HAP-1 (cell line): ENCODE data around the gene FCN1.

Experiments used
- DNase-seq, 2 experiments: peaks; one replicate each; pipeline ENCODE4 v3.0.0-alpha.2; 2016 to 2020; ENCODE audit warnings: low spot score in 2 of 2
- H3K27me3 ChIP-seq: fragments of 250-450 bp; sonication (Bioruptor Pico); 2 replicates; pipeline ENCODE4 v1.5.1; 2020; ENCODE audit warnings: low read depth, mild to moderate bottlenecking, moderate library complexity
- H3K36me3 ChIP-seq: fragments of 250-450 bp; sonication (Bioruptor Pico); replicated peaks from 2 replicates; pipeline ENCODE4 v1.5.1; 2020; ENCODE audit warnings: mild to moderate bottlenecking
- H3K4me1 ChIP-seq: fragments of 250-450 bp; sonication (Bioruptor Pico); 2 replicates; pipeline ENCODE4 v1.5.1; 2020; ENCODE audit warnings: mild to moderate bottlenecking
- H3K4me3 ChIP-seq: fragments of 250-450 bp; sonication (Bioruptor Pico); 2 replicates; pipeline ENCODE4 v1.5.1; 2020; ENCODE audit warnings: mild to moderate bottlenecking, moderate library complexity
- H3K9me3 ChIP-seq: fragments of 250-450 bp; sonication (Bioruptor Pico); 2 replicates; pipeline ENCODE4 v1.5.1; 2020; ENCODE audit warnings: mild to moderate bottlenecking, moderate library complexity
- in situ Hi-C: fragments of 300-500 bp; cut with MboI; formaldehyde crosslinking; loops from 3 replicates; pipeline ENCODE4 v1.14.3; 2020; ENCODE audit warnings: low sequenced_read_pairs, inconsistent platforms, mixed read lengths

FCN1 gene

GRCh38 chr9:134908524-134909309 is 9.0 kb downstream of the FCN1 start:
- Histone ChIP-seq H3K36me3 (no peaks in the 10 kb centered on the region), H3K4me1 (no peaks in the 10 kb centered on the region), H3K4me3 (no peak overlapping the region), H3K27me3 (no peaks in the 10 kb centered on the region), H3K9me3 (no peaks in the 10 kb centered on the region)
- in situ Hi-C loops: no loop called here
- no peak for DNase-seq

- no peaks in the 10 kb centered on the region for H3K4me1 ChIP-seq
- no peaks in the 10 kb centered on the region for H3K27me3 ChIP-seq
- H3K4me3 ChIP-seq: no peak overlapping the region
- no peak for DNase-seq
- no peaks in the 10 kb centered on the region; the same call in 1 of the 2 replicates for H3K9me3 ChIP-seq
- no peaks in the 10 kb centered on the region for H3K36me3 ChIP-seq
- in situ Hi-C loops: no loop called here
Observed at GRCh38 chr9:134902936-134903335, 14.8 kb downstream of the FCN1 start.

GRCh38 chr9:134899818-134900217 is 17.9 kb downstream of the FCN1 start:
- Histone ChIP-seq H3K4me3 (no peak overlapping the region), H3K27me3 (no peaks in the 10 kb centered on the region), H3K36me3 (no peaks in the 10 kb centered on the region), H3K4me1 (no peaks in the 10 kb centered on the region), H3K9me3 (no peaks in the 10 kb centered on the region; the same call in none of the 2 replicates)
- no peak for DNase-seq
- in situ Hi-C loops: no loop called here

GRCh38 chr9:134899168-134899567 is 18.5 kb downstream of the FCN1 start:
- Histone ChIP-seq H3K4me1 (no peaks in the 10 kb centered on the region), H3K9me3 (no peaks in the 10 kb centered on the region; the same call in none of the 2 replicates), H3K4me3 (no peak overlapping the region), H3K27me3 (no peaks in the 10 kb centered on the region), H3K36me3 (no peaks in the 10 kb centered on the region)
- in situ Hi-C loops: no loop called here
- no peak for DNase-seq

GRCh38 chr9:134898319-134898718 is 19.4 kb downstream of the FCN1 start:
- no peak for DNase-seq
- no peaks in the 10 kb centered on the region; the same call in none of the 2 replicates for H3K9me3 ChIP-seq
- H3K4me3 ChIP-seq: no peak overlapping the region
- in situ Hi-C loops: no loop called here
- no peaks in the 10 kb centered on the region for H3K36me3 ChIP-seq
- H3K4me1 ChIP-seq: no peaks in the 10 kb centered on the region
- H3K27me3 ChIP-seq: no peaks in the 10 kb centered on the region

- H3K27me3 ChIP-seq: no peaks in the 10 kb centered on the region
- no peaks in the 10 kb centered on the region for H3K36me3 ChIP-seq
- H3K4me1 ChIP-seq: no peaks in the 10 kb centered on the region
- no peak for DNase-seq
- no peaks in the 10 kb centered on the region; the same call in none of the 2 replicates for H3K9me3 ChIP-seq
- in situ Hi-C loops: no loop called here
- H3K4me3 ChIP-seq: no peak overlapping the region
Observed at GRCh38 chr9:134897584-134898170, 20.0 kb downstream of the FCN1 start.

- no peaks in the 10 kb centered on the region for H3K27me3 ChIP-seq
- H3K4me1 ChIP-seq: no peaks in the 10 kb centered on the region
- no peaks in the 10 kb centered on the region; the same call in none of the 2 replicates for H3K9me3 ChIP-seq
- no peaks in the 10 kb centered on the region for H3K36me3 ChIP-seq
- no peak for DNase-seq
- no peak overlapping the region for H3K4me3 ChIP-seq
- in situ Hi-C loops: no loop called here
Observed at GRCh38 chr9:134896834-134897583, 20.7 kb downstream of the FCN1 start.

- H3K9me3 ChIP-seq: no peaks in the 10 kb centered on the region; the same call in none of the 2 replicates
- H3K36me3 ChIP-seq: no peaks in the 10 kb centered on the region
- in situ Hi-C loops: no loop called here
- H3K4me3 ChIP-seq: no peak overlapping the region
- H3K27me3 ChIP-seq: no peaks in the 10 kb centered on the region
- no peak for DNase-seq
- H3K4me1 ChIP-seq: no peaks in the 10 kb centered on the region
Observed at GRCh38 chr9:134895908-134896833, 21.5 kb downstream of the FCN1 start.

- no peaks in the 10 kb centered on the region for H3K36me3 ChIP-seq
- no peaks in the 10 kb centered on the region; the same call in none of the 2 replicates for H3K9me3 ChIP-seq
- no peaks in the 10 kb centered on the region for H3K4me1 ChIP-seq
- no peak for DNase-seq
- no peak overlapping the region for H3K4me3 ChIP-seq
- H3K27me3 ChIP-seq: no peaks in the 10 kb centered on the region
- in situ Hi-C loops: no loop called here
Observed at GRCh38 chr9:134895567-134895907, 22.2 kb downstream of the FCN1 start.

- Histone ChIP-seq H3K27me3 (no peaks in the 10 kb centered on the region), H3K36me3 (no peaks in the 10 kb centered on the region), H3K4me1 (no peaks in the 10 kb centered on the region), H3K9me3 (no peaks in the 10 kb centered on the region; the same call in none of the 2 replicates), H3K4me3 (no peak overlapping the region)
- in situ Hi-C loops: no loop called here
- no peak for DNase-seq
Observed at GRCh38 chr9:134895097-134895496, 22.6 kb downstream of the FCN1 start.

GRCh38 chr9:134894136-134894860 is 23.4 kb downstream of the FCN1 start:
- in situ Hi-C loops: no loop called here
- no peak overlapping the region for H3K4me3 ChIP-seq
- H3K9me3 ChIP-seq: no peaks in the 10 kb centered on the region; the same call in none of the 2 replicates
- H3K4me1 ChIP-seq: no peaks in the 10 kb centered on the region
- H3K27me3 ChIP-seq: no peaks in the 10 kb centered on the region
- no peak for DNase-seq
- no peaks in the 10 kb centered on the region for H3K36me3 ChIP-seq

GRCh38 chr9:134892820-134893420 is 24.8 kb downstream of the FCN1 start:
- in situ Hi-C loops: no loop called here
- Histone ChIP-seq H3K9me3 (no peaks in the 10 kb centered on the region; the same call in none of the 2 replicates), H3K27me3 (no peaks in the 10 kb centered on the region), H3K4me3 (no peak overlapping the region), H3K4me1 (no peaks in the 10 kb centered on the region), H3K36me3 (no peaks in the 10 kb centered on the region)
- DNase-seq: no peak
